Liver (tissue), 5 donors: ENCODE results near the gene MEIS2. TPM values are rescaled to one million over a fixed set of nuclear protein-coding genes. Genes with fewer than 3 reads are reported as not detected.

Experiments used
- polyA plus RNA-seq, 2 donors: library from polyadenylated mRNA; stranded (reverse) in 1 of 2; unstranded in 1 of 2; fragments of 200-250 nt in 1 of 2; fragments of >200 nt in 1 of 2; fragmentation: Nextera tagmentation in 1 of 2; extraction: Ambion mirVana in 1 of 2; gene quantifications; one replicate each; pipeline versions ENCODE4 v1.2.1 to v1.2.3, GENCODE V29; 2013 to 2015
- small RNA-seq: library from RNA; depleted of rRNA; stranded (forward); fragments of <200 nt; gene quantifications from one replicate; pipeline ENCODE3, GENCODE V24; 2014
- total RNA-seq, 2 donors: library from RNA; depleted of rRNA; stranded (reverse); fragments of >200 nt; gene quantifications; one replicate each; pipeline ENCODE4 v1.2.3, GENCODE V29; 2014
- donor health status: healthy.
- donor health status: healthy.
- donor health status: healthy.

Gene MEIS2
- total and polyA plus RNA-seq, 4 donors: 3.9 to 12.6 (median 7.6) TPM

Small RNA genes within 50 kb of the gene (small RNA-seq; reads per million reads assigned to genes)
- not detected for gene MIR8063
- not detected for gene RF00012
- not detected for gene RF00019
